GM19324 (cell line): ENCODE measurements around the gene MTRF1.
"Not testable (repeated sequence)": the region's sequence is repeated elsewhere in the genome, so short reads cannot be mapped to it uniquely, and the experiment has no call there.

Source experiments
- ATAC-seq: cut with Tn5 transposase; IDR thresholded peaks from one replicate; pipeline ENCODE4 v1.9.1; 2021; ENCODE audit warnings: mild to moderate bottlenecking, moderate library complexity; ENCODE audit not compliant: unreplicated experiment, low FRiP score

Gene MTRF1

GRCh38 chr13:41282129-41282571 lies 18.8 kb upstream of the MTRF1 start:
- ATAC-seq = no peak

- ATAC-seq = not testable (repeated sequence)
Observed at GRCh38 chr13:41279156-41279555, 15.8 kb upstream of the MTRF1 start.

GRCh38 chr13:41276824-41277223 lies 13.4 kb upstream of the MTRF1 start:
- no peak for ATAC-seq

- ATAC-seq = no peak
Observed at GRCh38 chr13:41274881-41275280, 11.5 kb upstream of the MTRF1 start.

- ATAC-seq = no peak
Observed at GRCh38 chr13:41273831-41274441, 10.6 kb upstream of the MTRF1 start.

GRCh38 chr13:41271456-41272285 lies 8.3 kb upstream of the MTRF1 start:
- ATAC-seq = no peak

GRCh38 chr13:41268764-41269163 lies 5.4 kb upstream of the MTRF1 start:
- ATAC-seq = no peak

GRCh38 chr13:41267106-41267505 lies 3.7 kb upstream of the MTRF1 start:
- ATAC-seq = no peak

GRCh38 chr13:41259875-41260501 lies 3.4 kb downstream of the MTRF1 start:
- no peak for ATAC-seq

GRCh38 chr13:41257535-41257934 lies 5.8 kb downstream of the MTRF1 start:
- no peak for ATAC-seq

GRCh38 chr13:41254902-41255301 lies 8.5 kb downstream of the MTRF1 start:
- no peak for ATAC-seq

GRCh38 chr13:41250993-41251392 lies 12.4 kb downstream of the MTRF1 start:
- ATAC-seq = no peak

GRCh38 chr13:41246969-41247680 lies 16.3 kb downstream of the MTRF1 start:
- ATAC-seq = no peak

- no peak for ATAC-seq
Observed at GRCh38 chr13:41244556-41244955, 18.8 kb downstream of the MTRF1 start.

GRCh38 chr13:41241626-41242025 lies 21.8 kb downstream of the MTRF1 start:
- no peak for ATAC-seq

GRCh38 chr13:41236369-41236768 lies 27.0 kb downstream of the MTRF1 start:
- no peak for ATAC-seq

GRCh38 chr13:41232578-41233480 lies 30.5 kb downstream of the MTRF1 start:
- ATAC-seq = no peak

- ATAC-seq = no peak
Observed at GRCh38 chr13:41231786-41232185, 31.6 kb downstream of the MTRF1 start.

GRCh38 chr13:41231025-41231677 lies 32.2 kb downstream of the MTRF1 start:
- no peak for ATAC-seq
